ENCODE data around the gene MAP1LC3B2. TPM values are rescaled to one million over a fixed set of nuclear protein-coding genes. Genes with fewer than 3 reads are reported as not detected.

The MAP1LC3B2 gene
- total RNA-seq, 1 experiment from 2014 or later, result 0.97 TPM

DNA sequence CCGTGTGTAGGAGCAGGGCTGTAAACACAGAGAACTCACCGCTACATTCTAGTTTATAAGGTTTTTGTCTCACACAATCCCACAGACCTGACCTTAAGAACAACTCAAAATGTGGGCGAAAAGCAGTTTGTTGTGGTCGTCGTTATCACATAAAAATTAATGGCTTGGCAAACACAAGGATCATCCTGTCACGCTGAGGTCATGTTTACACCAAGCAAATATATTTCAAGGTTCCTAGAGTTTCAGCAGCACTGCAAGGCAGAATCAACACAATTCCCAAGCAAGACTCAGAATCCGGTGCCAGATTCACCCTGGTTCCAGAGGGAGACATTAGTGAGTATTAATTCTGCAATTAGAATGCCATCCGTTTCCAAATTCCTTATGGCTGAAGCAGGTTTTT, 30.1 kb upstream of the MAP1LC3B2 start:
- intact Hi-C loops (cut with micrococcal nuclease; ENCODE audit: unreplicated experiment), result no loop called here
- H3K27ac Mint-ChIP-seq (ENCODE audit: unreplicated experiment), result no peak overlapping the region
- TF ChIP-seq CTCF (IDR thresholded peaks at IDR 0.05; ENCODE audit: unreplicated experiment), result no peak
- H3K4me1 Mint-ChIP-seq (ENCODE audit: low read depth, unreplicated experiment), result peaks cover 29% of the 10 kb centered on the region
- H3K27me3 Mint-ChIP-seq (ENCODE audit: unreplicated experiment), result peaks cover 18% of the 10 kb centered on the region
- no peak for DNase-seq
- H3K4me3 Mint-ChIP-seq (ENCODE audit: low read depth, unreplicated experiment), result no peak overlapping the region
- CTCF ChIA-PET, result interaction anchor here (0.5 to 0.9 kb wide), 2 partner anchors 17 to 386 kb away, joined by 3 read pairs; no protein-coding TSS in a partner anchor
- BruUV-seq (replicated peaks), result no TSS peak
- H3K36me3 Mint-ChIP-seq (ENCODE audit: insufficient read depth, unreplicated experiment), result peaks cover 10% of the 10 kb centered on the region
- peaks cover 3% of the 10 kb centered on the region for H3K9me3 Mint-ChIP-seq (ENCODE audit: low read depth, unreplicated experiment)

DNA sequence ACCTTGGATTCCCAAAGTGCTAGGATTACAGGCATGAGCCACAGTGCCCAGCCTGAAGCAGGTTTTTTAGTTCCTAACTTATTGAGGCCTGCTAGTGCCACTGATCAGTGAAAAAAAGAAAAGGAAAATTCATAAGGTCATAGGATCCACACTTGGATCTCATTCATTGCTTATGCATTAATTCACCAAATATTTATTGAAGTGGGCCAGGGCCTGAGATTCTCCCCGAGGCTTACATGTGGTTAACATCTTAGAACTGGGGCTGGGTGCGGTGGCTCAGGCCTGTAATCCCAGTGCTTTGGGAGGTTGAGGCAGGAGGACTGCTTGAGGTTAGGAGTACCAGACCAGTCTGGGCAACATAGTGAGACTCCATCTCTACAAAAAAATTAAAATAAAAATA, 29.5 kb upstream of the MAP1LC3B2 start:
- H3K4me3 Mint-ChIP-seq (ENCODE audit: low read depth, unreplicated experiment), result no peak overlapping the region
- intact Hi-C loops (cut with micrococcal nuclease; ENCODE audit: unreplicated experiment), result no loop called here
- BruUV-seq (replicated peaks), result no TSS peak
- no peak for TF ChIP-seq CTCF (IDR thresholded peaks at IDR 0.05; ENCODE audit: unreplicated experiment)
- H3K36me3 Mint-ChIP-seq (ENCODE audit: insufficient read depth, unreplicated experiment), result peaks cover 17% of the 10 kb centered on the region
- peaks cover 21% of the 10 kb centered on the region for H3K27me3 Mint-ChIP-seq (ENCODE audit: unreplicated experiment)
- DNase-seq, result no peak
- peaks cover 3% of the 10 kb centered on the region for H3K9me3 Mint-ChIP-seq (ENCODE audit: low read depth, unreplicated experiment)
- no peak overlapping the region for H3K27ac Mint-ChIP-seq (ENCODE audit: unreplicated experiment)
- H3K4me1 Mint-ChIP-seq (ENCODE audit: low read depth, unreplicated experiment), result peaks cover 35% of the 10 kb centered on the region
- CTCF ChIA-PET, result no interaction called here

- no peak overlapping the region for H3K27ac Mint-ChIP-seq (ENCODE audit: unreplicated experiment)
- no peak for DNase-seq
- TF ChIP-seq CTCF (IDR thresholded peaks at IDR 0.05; ENCODE audit: unreplicated experiment), result no peak
- H3K4me1 Mint-ChIP-seq (ENCODE audit: low read depth, unreplicated experiment), result peaks cover 27% of the 10 kb centered on the region
- peaks cover 13% of the 10 kb centered on the region for H3K27me3 Mint-ChIP-seq (ENCODE audit: unreplicated experiment)
- CTCF ChIA-PET, result no interaction called here
- no TSS peak for BruUV-seq (replicated peaks)
- H3K9me3 Mint-ChIP-seq (ENCODE audit: low read depth, unreplicated experiment), result peaks cover 3% of the 10 kb centered on the region
- peaks cover 17% of the 10 kb centered on the region for H3K36me3 Mint-ChIP-seq (ENCODE audit: insufficient read depth, unreplicated experiment)
- intact Hi-C loops (cut with micrococcal nuclease; ENCODE audit: unreplicated experiment), result no loop called here
- peak overlapping the region; percentile 75 for H3K4me3 Mint-ChIP-seq (ENCODE audit: low read depth, unreplicated experiment)
Observed at GRCh38 chr12:116532428-116532827, 26.8 kb upstream of the MAP1LC3B2 start.

DNA sequence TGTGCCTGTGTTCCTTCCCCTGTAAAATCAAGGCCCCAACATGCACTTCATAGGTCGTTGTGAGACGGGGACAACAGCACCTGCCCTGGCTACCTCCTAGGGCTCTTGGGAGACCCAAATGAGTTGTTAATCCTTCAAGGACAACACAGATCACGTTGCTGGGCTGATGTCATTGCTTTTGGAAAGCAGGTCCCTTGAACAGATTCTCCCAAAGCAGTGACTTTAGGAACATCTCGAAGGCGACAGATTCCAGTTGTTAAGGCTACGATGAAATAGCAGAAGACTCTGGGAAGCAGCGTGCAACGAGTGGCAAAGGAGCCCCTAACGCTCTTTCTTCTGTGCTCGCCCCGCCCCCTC, 26.2 kb upstream of the MAP1LC3B2 start:
- BruUV-seq (replicated peaks), result no TSS peak
- CTCF ChIA-PET, result interaction anchor here (0.6 to 1.6 kb wide), 2 partner anchors 27 to 105 kb away, joined by 5 to 6 read pairs; no protein-coding TSS in a partner anchor
- intact Hi-C loops (cut with micrococcal nuclease; ENCODE audit: unreplicated experiment), result no loop called here

More for the DNA sequence above, 26.2 kb upstream of the MAP1LC3B2 start:
- Mint-ChIP-seq H3K36me3 (ENCODE audit: insufficient read depth, unreplicated experiment) (peaks cover 17% of the 10 kb centered on the region), H3K27ac (ENCODE audit: unreplicated experiment) (no peak overlapping the region), H3K27me3 (ENCODE audit: unreplicated experiment) (peaks cover 16% of the 10 kb centered on the region), H3K9me3 (ENCODE audit: low read depth, unreplicated experiment) (no peaks in the 10 kb centered on the region), H3K4me1 (ENCODE audit: low read depth, unreplicated experiment) (peaks cover 21% of the 10 kb centered on the region), H3K4me3 (ENCODE audit: low read depth, unreplicated experiment) (peak overlapping the region; percentile 75)
- DNase-seq, result no peak
- TF ChIP-seq CTCF (IDR thresholded peaks at IDR 0.05; ENCODE audit: unreplicated experiment), result no peak
